Tibial nerve (tissue), 4 donors: ENCODE data around the gene FBXO47. TPM values are rescaled to one million over a fixed set of nuclear protein-coding genes. Genes with fewer than 3 reads are reported as not detected.

Source experiments
- DNase-seq, 2 donors: peaks; one replicate each; pipeline ENCODE4 v3.0.0-alpha.2; 2019; ENCODE audit warnings: low spot score in 2 of 2
- H3K27ac ChIP-seq, 4 donors: fragments of 200-600 bp; sonication (generic) in 3 of 4; one replicate each; pipeline ENCODE4 v1.5.1; 2017 to 2019; ENCODE audit warnings: mild to moderate bottlenecking in 1 of 4
- H3K27me3 ChIP-seq, 2 donors: fragments of 200-600 bp; sonication (generic) in 1 of 2; one replicate each; pipeline versions ENCODE4 v1.5.1 to v1.6.0; 2017 to 2019
- H3K36me3 ChIP-seq, 3 donors: fragments of 200-600 bp; sonication (generic); one replicate each; pipeline ENCODE4 v1.5.1; 2018 to 2019
- H3K4me1 ChIP-seq, 4 donors: fragments of 200-600 bp; sonication (generic) in 3 of 4; one replicate each; pipeline ENCODE4 v1.5.1; 2017 to 2019
- H3K4me3 ChIP-seq, 4 donors: fragments of 200-600 bp; sonication (generic) in 3 of 4; one replicate each; pipeline ENCODE4 v1.5.1; 2017 to 2019; ENCODE audit warnings: mild to moderate bottlenecking in 1 of 4, moderate library complexity in 1 of 4
- H3K9me3 ChIP-seq, 4 donors: fragments of 200-600 bp; sonication (generic) in 3 of 4; one replicate each; pipeline ENCODE4 v1.5.1; 2017 to 2019
- CTCF ChIP-seq, 5 experiments: fragments of 200-600 bp in 3 of 5; fragments of 450-650 bp in 2 of 5; sonication (generic) in 3 of 5; IDR thresholded peaks; one replicate each; pipeline ENCODE4 v1.5.1; 2016 to 2019; ENCODE audit warnings: antibody characterized with exemption in 5 of 5, mild to moderate bottlenecking in 3 of 5, moderate library complexity in 2 of 5
- EP300 ChIP-seq, 2 donors: sonication (generic); formaldehyde crosslinking; IDR thresholded peaks; one replicate each; pipeline ENCODE4 v1.6.1; 2017; ENCODE audit warnings: antibody characterized with exemption in 2 of 2, mild to moderate bottlenecking in 1 of 2
- POLR2A ChIP-seq, 2 donors: fragments of 450-650 bp; IDR thresholded peaks; one replicate each; pipeline ENCODE4 v1.6.1; 2017; ENCODE audit warnings: antibody characterized with exemption in 2 of 2, mild to moderate bottlenecking in 2 of 2, moderate library complexity in 2 of 2
- WGBS, 2 donors: methylation state at CpG; one replicate each; pipeline ENCODE4 v1.1.5; 2018; 5-methylcytosine and 5-hydroxymethylcytosine counted together
- total RNA-seq, 4 donors: library from RNA; depleted of rRNA; stranded (reverse); fragments of >200 nt; gene quantifications; one replicate each; pipeline ENCODE4 v1.1.0, GENCODE V29; 2016

Gene FBXO47
- total RNA-seq, 4 donors from 2014 or later: not detected

DNA sequence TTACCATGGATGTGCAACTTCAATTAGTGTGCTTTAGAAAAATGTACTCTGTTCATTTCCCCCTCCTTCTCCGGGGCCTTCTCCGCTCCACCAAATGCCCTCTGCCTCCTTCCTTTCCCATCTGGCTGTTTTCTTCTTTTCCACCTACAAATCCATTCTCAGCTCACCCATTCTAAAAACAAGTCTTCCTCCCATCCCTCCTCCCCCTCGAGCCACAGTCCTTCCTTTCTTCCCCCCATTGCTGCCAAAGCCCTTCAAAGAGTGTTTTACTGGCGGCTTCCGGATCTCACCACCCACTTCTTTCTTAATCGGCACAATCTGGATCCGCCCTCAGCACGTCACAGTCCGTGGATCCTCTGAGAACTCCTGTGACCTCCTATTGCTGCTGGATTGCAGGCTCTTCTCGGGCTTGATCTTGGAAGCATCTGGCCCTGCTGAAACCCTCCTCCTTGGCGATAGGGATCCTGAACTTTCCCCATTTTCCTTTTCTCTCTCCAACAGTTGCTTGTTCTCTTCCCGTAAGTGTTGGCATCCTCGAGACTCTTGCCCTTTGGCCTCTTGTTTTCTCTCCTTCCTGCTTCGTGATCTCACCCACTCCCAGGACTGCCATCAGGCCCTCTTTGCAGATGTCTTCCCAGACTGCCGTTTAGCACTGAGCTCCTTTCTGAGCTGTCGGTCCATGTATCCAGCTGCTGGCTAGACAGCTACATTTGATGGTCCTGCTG is 36.0 kb upstream of the FBXO47 start:
- Histone ChIP-seq H3K4me1 (peaks cover 0 to 52% (median 25%) of the 10 kb centered on the region in 4 donors), H3K36me3 (no peaks in the 10 kb centered on the region), H3K27me3 (no peaks in the 10 kb centered on the region), H3K9me3 (peaks cover 0 to 3% (median 0%) of the 10 kb centered on the region in 4 donors), H3K27ac (peak overlapping the region; percentile 75 to 92 (median 84)), H3K4me3 (peak overlapping the region in 1 of 4 donors; percentile 36)
- 13 to 14% methylated on average over 16 of the region's 16 CpGs for WGBS, 2 donors
- peak; percentile 87 to 89 for DNase-seq
- TF ChIP-seq EP300 (IDR thresholded peaks at IDR 0.05) (peak in 1 of 2 donors; percentile 92), POLR2A (IDR thresholded peaks at IDR 0.05) (peak in 1 of 2 donors; percentile 44), CTCF (IDR thresholded peaks at IDR 0.05) (no peak)

- Histone ChIP-seq H3K4me3 (peak overlapping the region in 1 of 4 donors; percentile 36), H3K27ac (peak overlapping the region; percentile 75 to 92 (median 84)), H3K36me3 (no peaks in the 10 kb centered on the region), H3K9me3 (peaks cover 0 to 15% (median 0%) of the 10 kb centered on the region in 4 donors), H3K27me3 (no peaks in the 10 kb centered on the region), H3K4me1 (peaks cover 0 to 52% (median 25%) of the 10 kb centered on the region in 4 donors)
- DNase-seq: peak; percentile 78 to 88
- 31 to 40% methylated on average over 9 of the region's 9 CpGs for WGBS, 2 donors
- TF ChIP-seq POLR2A (IDR thresholded peaks at IDR 0.05) (peak in 1 of 2 donors; percentile 14), EP300 (IDR thresholded peaks at IDR 0.05) (peak in 1 of 2 donors; percentile 80), CTCF (IDR thresholded peaks at IDR 0.05) (peak in 1 of 5 experiments; percentile 15)
Observed at GRCh38 chr17:39001703-39002637, 34.8 kb upstream of the FBXO47 start.

DNA sequence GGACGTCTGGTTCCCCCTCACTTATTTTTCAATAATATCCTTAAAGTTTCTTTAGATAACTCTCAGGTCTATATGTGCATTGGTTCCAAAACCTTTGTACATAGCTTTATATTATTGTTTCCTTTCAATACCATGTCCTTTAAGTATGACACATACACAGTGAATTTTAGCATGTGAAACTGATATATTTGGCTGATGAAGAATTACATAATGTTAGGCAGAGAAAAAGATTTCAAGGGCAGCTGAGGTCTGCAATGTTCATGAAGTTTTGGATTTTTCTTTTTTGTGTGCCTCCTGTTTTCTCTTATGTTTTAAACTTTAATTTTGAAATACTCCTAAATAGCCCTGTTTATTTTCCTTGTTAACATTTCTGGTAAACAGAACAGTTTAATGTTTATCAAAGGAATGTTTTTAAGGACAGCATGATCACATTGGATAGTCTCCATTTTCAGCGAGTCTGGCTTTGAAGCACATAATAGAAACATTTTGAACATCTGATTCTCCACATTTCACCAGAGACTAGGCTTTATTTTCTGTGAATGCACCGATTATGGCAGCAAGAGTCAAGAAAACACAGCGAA is 32.9 kb upstream of the FBXO47 start:
- TF ChIP-seq POLR2A (IDR thresholded peaks at IDR 0.05): no peak
- no peak for TF ChIP-seq CTCF (IDR thresholded peaks at IDR 0.05)
- TF ChIP-seq EP300 (IDR thresholded peaks at IDR 0.05): no peak
- Histone ChIP-seq H3K4me3 (no peak overlapping the region), H3K9me3 (peaks cover 0 to 27% (median 1%) of the 10 kb centered on the region in 4 donors), H3K27ac (peak overlapping the region; percentile 59 to 92 (median 84)), H3K4me1 (peaks cover 0 to 52% (median 25%) of the 10 kb centered on the region in 4 donors), H3K27me3 (no peaks in the 10 kb centered on the region), H3K36me3 (no peaks in the 10 kb centered on the region)
- 14 to 23% methylated on average over 4 of the region's 4 CpGs for WGBS, 2 donors
- no peak for DNase-seq

- peaks cover 0 to 25% (median 14%) of the 10 kb centered on the region in 4 donors for H3K4me1 ChIP-seq
- TF ChIP-seq POLR2A (IDR thresholded peaks at IDR 0.05): no peak
- no peak for TF ChIP-seq CTCF (IDR thresholded peaks at IDR 0.05)
- TF ChIP-seq EP300 (IDR thresholded peaks at IDR 0.05): no peak
Observed at GRCh38 chr17:38996660-38997337, 29.6 kb upstream of the FBXO47 start.

More at GRCh38 chr17:38996660-38997337, 29.6 kb upstream of the FBXO47 start:
- no peak for DNase-seq
- Histone ChIP-seq H3K9me3 (peaks cover 0 to 27% (median 1%) of the 10 kb centered on the region in 4 donors), H3K27me3 (no peaks in the 10 kb centered on the region), H3K4me3 (no peak overlapping the region), H3K27ac (no peak overlapping the region), H3K36me3 (no peaks in the 10 kb centered on the region)
- 94% methylated on average over 5 of the region's 5 CpGs for WGBS, 2 donors
